ENCODE results near the gene CRTC2.
"Not testable (repeated sequence)": the region's sequence is repeated elsewhere in the genome, so short reads cannot be mapped to it uniquely, and the experiment has no call there.

DNA sequence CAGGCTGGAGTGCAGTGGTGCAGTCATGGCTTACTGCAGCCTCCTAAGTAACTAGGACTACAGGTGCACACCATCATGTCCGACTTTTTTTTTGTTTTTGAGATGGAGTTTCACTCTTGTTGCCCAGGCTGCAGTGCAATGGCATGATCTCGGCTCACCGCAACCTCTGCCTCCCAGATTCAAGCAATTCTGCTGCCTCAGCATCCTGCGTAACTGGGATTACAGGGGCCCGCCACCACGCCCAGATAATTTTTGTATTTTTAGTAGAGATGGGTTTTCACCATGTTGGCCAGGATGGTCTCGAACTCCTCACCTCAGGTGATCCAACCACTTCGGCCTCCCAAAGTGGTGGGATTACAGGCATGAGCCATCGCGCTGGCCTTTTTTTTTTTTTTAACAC is 38.5 kb upstream of the CRTC2 start:
- TF ChIP-seq, protein P1, sequence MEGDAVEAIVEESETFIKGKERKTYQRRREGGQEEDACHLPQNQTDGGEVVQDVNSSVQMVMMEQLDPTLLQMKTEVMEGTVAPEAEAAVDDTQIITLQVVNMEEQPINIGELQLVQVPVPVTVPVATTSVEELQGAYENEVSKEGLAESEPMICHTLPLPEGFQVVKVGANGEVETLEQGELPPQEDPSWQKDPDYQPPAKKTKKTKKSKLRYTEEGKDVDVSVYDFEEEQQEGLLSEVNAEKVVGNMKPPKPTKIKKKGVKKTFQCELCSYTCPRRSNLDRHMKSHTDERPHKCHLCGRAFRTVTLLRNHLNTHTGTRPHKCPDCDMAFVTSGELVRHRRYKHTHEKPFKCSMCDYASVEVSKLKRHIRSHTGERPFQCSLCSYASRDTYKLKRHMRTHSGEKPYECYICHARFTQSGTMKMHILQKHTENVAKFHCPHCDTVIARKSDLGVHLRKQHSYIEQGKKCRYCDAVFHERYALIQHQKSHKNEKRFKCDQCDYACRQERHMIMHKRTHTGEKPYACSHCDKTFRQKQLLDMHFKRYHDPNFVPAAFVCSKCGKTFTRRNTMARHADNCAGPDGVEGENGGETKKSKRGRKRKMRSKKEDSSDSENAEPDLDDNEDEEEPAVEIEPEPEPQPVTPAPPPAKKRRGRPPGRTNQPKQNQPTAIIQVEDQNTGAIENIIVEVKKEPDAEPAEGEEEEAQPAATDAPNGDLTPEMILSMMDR (IDR thresholded peaks at IDR 0.05; ENCODE audit: borderline replicate concordance, extremely low read depth, low read length, poor library complexity, severe bottlenecking) = not testable (repeated sequence)
- not testable (repeated sequence) for TF ChIP-seq EZH2 (IDR thresholded peaks at IDR 0.05; ENCODE audit: borderline replicate concordance, low read depth, low read length, severe bottlenecking)
